SU-DHL-6 (cell line): Measurements from ENCODE around the gene CDH22.

Experiments
- EZH2phosphoT487 ChIP-seq: fragments of 200-600 bp; sonication (generic), shearing (Covaris generic); conservative IDR thresholded peaks from 2 replicates; pipeline ENCODE4 v1.6.1; 2018; ENCODE audit warnings: mild to moderate bottlenecking, antibody characterized with exemption, low read length, moderate library complexity, mixed read lengths
- TF ChIP-seq, protein P1 (sequence below): fragments of 200-600 bp; sonication (generic); IDR thresholded peaks from one replicate; pipeline ENCODE4 v1.5.1; 2017; ENCODE audit warnings: antibody characterized with exemption, mild to moderate bottlenecking, low read length, moderate library complexity; ENCODE audit not compliant: insufficient read depth, poor library complexity, severe bottlenecking

DNA sequence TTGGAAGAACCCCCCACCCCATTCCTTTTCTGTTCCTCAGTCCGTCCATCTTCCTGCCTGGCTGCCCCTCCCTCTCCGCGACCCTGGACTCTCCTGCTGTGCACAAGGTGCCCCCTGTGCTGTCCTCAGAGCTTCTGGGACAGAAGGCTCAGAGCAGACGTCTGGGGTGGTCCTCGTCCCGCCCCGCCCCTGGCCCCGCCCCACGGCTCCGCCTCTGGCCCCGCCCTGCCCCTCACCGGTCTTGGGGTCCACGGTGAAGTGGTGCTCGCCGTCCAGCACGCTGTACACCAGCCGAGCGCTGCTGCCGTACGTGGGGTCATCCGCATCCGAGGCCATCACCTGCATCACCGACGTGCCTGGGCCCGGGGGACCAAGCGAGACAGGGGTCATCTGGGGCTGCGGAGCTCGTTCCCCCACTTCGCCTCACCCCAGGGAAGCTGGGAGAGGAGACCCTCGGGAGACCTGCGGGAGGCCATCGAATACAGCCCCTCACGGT lies 81.0 kb downstream of the CDH22 start:
- TF ChIP-seq, protein P1, sequence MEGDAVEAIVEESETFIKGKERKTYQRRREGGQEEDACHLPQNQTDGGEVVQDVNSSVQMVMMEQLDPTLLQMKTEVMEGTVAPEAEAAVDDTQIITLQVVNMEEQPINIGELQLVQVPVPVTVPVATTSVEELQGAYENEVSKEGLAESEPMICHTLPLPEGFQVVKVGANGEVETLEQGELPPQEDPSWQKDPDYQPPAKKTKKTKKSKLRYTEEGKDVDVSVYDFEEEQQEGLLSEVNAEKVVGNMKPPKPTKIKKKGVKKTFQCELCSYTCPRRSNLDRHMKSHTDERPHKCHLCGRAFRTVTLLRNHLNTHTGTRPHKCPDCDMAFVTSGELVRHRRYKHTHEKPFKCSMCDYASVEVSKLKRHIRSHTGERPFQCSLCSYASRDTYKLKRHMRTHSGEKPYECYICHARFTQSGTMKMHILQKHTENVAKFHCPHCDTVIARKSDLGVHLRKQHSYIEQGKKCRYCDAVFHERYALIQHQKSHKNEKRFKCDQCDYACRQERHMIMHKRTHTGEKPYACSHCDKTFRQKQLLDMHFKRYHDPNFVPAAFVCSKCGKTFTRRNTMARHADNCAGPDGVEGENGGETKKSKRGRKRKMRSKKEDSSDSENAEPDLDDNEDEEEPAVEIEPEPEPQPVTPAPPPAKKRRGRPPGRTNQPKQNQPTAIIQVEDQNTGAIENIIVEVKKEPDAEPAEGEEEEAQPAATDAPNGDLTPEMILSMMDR, result no peak
- no peak for TF ChIP-seq EZH2phosphoT487
